ENCODE data around the gene KRTAP10-3.

KRTAP10-3 gene

DNA sequence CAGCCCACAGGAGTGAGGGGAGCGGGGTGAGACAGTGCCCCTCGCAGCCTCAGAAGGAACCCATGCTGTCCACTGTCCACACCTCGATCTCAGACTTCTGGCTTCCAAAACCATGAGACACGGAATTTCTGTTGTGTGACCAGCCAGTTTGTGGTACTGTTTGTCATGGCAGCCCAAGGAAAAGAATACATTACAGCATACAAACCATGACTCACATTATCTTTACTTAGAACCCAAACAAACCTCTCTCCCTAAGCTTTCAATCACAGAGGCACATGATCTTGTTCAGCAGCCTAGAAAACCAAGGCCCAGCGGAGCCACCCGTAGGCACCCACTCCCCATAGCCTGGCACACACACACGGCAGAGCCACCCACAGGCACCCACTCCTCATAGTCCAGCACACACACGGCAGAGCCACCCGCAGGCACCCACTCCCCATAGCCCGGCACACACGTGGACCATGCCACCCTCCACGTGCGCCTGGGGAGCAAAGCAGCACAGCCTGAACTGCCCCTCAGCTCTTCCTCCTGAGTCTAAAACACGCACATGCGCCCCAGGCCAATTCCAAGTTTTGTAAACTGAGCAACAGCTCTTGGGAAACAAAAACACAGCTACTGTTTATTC, 14.5 kb upstream of the KRTAP10-3 start:
- no peaks in the 10 kb centered on the region for H3K79me2 ChIP-seq (ENCODE audit: low read length)
- H3K27ac ChIP-seq (ENCODE audit: low read length) = no peak overlapping the region
- no peaks in the 10 kb centered on the region for H3K9me3 ChIP-seq (ENCODE audit: insufficient read depth, low read length)
- H3K27me3 ChIP-seq (ENCODE audit: low read depth, low read length) = no peaks in the 10 kb centered on the region
- H3K4me1 ChIP-seq (ENCODE audit: low read length) = no peaks in the 10 kb centered on the region
- no peak overlapping the region for H2AFZ ChIP-seq (ENCODE audit: low read depth, low read length)
- H4K20me1 ChIP-seq (ENCODE audit: insufficient read depth, low read length) = no peaks in the 10 kb centered on the region
- TF ChIP-seq, protein P1, sequence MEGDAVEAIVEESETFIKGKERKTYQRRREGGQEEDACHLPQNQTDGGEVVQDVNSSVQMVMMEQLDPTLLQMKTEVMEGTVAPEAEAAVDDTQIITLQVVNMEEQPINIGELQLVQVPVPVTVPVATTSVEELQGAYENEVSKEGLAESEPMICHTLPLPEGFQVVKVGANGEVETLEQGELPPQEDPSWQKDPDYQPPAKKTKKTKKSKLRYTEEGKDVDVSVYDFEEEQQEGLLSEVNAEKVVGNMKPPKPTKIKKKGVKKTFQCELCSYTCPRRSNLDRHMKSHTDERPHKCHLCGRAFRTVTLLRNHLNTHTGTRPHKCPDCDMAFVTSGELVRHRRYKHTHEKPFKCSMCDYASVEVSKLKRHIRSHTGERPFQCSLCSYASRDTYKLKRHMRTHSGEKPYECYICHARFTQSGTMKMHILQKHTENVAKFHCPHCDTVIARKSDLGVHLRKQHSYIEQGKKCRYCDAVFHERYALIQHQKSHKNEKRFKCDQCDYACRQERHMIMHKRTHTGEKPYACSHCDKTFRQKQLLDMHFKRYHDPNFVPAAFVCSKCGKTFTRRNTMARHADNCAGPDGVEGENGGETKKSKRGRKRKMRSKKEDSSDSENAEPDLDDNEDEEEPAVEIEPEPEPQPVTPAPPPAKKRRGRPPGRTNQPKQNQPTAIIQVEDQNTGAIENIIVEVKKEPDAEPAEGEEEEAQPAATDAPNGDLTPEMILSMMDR (IDR thresholded peaks at IDR 0.05; ENCODE audit: low read depth, low read length) = no peak
- no peak for TF ChIP-seq EZH2phosphoT487 (IDR thresholded peaks at IDR 0.05; ENCODE audit: low read depth)
- no peaks in the 10 kb centered on the region for H3K36me3 ChIP-seq (replicated peaks; ENCODE audit: low read depth, low read length)
- H3K9ac ChIP-seq (ENCODE audit: low read length) = no peak overlapping the region
- no peak overlapping the region for H3K4me3 ChIP-seq (ENCODE audit: low read length)
- no peak overlapping the region for H3K4me2 ChIP-seq (ENCODE audit: low read length)

DNA sequence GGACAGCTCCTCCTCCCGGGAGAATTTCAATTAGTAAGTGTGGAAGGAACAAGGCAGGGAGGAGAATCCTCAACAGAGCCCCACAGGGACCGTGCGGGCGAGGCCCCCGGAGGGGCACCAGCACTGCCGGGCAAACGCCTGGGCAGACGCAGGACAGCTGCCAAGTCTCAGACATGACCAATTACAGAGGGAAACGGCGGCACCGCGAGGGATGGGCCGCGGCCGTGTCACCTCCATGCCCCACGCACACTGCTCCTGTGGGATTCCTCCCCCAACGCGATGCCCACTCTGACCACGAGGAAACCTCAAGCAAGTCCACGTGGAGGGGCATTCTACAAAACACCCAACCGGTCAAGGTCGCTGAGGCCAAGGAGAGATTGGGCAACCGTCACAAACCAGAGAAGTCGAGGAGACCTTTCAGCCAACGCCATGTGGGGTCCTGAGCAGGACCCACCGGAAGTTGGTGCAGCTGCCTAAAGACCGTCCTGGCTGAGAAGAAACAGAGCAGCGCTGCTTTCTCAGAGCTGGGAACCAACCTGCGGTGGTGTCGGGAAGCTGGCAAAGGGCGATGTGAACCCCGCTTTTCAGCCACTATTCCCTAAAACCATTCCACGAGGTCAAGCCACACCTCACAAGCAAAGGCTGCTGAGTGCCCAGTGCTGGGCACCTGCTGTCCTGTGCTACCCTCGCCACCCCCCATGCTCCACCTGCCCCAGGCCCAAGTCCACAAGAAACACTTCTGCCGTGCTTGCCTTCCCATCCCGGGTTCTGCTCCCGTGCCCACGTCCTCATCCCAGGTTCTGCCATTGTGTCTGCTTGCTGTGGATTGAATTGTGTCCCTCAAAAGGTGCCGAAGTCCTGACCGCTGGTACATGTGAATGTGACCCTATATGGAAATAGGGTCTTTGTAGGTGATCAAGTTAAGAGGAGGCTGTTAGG, 13.5 kb upstream of the KRTAP10-3 start:
- no peaks in the 10 kb centered on the region for H3K27me3 ChIP-seq (ENCODE audit: low read depth, low read length)
- H4K20me1 ChIP-seq (ENCODE audit: insufficient read depth, low read length) = no peaks in the 10 kb centered on the region
- no peaks in the 10 kb centered on the region for H3K36me3 ChIP-seq (replicated peaks; ENCODE audit: low read depth, low read length)
- H3K9me3 ChIP-seq (ENCODE audit: insufficient read depth, low read length) = no peaks in the 10 kb centered on the region
- no peak for TF ChIP-seq EZH2phosphoT487 (IDR thresholded peaks at IDR 0.05; ENCODE audit: low read depth)
- TF ChIP-seq, protein P1 (IDR thresholded peaks at IDR 0.05; ENCODE audit: low read depth, low read length) = no peak
- H3K4me1 ChIP-seq (ENCODE audit: low read length) = no peaks in the 10 kb centered on the region
- H3K4me3 ChIP-seq (ENCODE audit: low read length) = no peak overlapping the region
- no peak overlapping the region for H3K27ac ChIP-seq (ENCODE audit: low read length)
- no peak overlapping the region for H3K4me2 ChIP-seq (ENCODE audit: low read length)
- H3K79me2 ChIP-seq (ENCODE audit: low read length) = no peaks in the 10 kb centered on the region
- H3K9ac ChIP-seq (ENCODE audit: low read length) = no peak overlapping the region
- no peak overlapping the region for H2AFZ ChIP-seq (ENCODE audit: low read depth, low read length)

DNA sequence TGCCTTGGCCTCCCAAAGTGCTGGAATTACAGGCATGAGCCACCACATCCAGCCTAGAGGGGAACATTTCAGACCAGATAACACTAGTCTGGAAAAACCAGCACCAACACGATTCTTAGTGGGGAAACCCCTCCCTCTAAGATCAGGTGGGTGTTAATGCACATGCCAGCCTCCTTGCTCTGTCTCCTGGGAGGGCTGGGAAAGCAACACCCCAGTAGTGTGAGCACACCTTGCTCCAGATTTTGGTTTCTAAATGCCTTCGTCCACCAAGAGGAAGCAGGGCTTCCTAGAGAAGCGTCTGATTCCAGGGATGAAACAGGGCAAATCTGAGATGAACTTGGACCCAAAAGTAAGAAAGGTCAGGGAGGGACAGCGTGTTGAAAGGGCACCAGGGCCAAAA, 12.7 kb upstream of the KRTAP10-3 start:
- Histone ChIP-seq H3K27me3 (ENCODE audit: low read depth, low read length) (no peaks in the 10 kb centered on the region), H3K4me3 (ENCODE audit: low read length) (no peak overlapping the region)

More for the DNA sequence above, 12.7 kb upstream of the KRTAP10-3 start:
- Histone ChIP-seq H3K79me2 (ENCODE audit: low read length) (no peaks in the 10 kb centered on the region), H3K27ac (ENCODE audit: low read length) (no peak overlapping the region), H3K36me3 (replicated peaks; ENCODE audit: low read depth, low read length) (no peaks in the 10 kb centered on the region), H3K4me1 (ENCODE audit: low read length) (peaks cover 6% of the 10 kb centered on the region), H4K20me1 (ENCODE audit: insufficient read depth, low read length) (no peaks in the 10 kb centered on the region), H2AFZ (ENCODE audit: low read depth, low read length) (no peak overlapping the region), H3K4me2 (ENCODE audit: low read length) (no peak overlapping the region), H3K9ac (ENCODE audit: low read length) (no peak overlapping the region), H3K9me3 (ENCODE audit: insufficient read depth, low read length) (no peaks in the 10 kb centered on the region)
- TF ChIP-seq, protein P1 (IDR thresholded peaks at IDR 0.05; ENCODE audit: low read depth, low read length) = no peak
- no peak for TF ChIP-seq EZH2phosphoT487 (IDR thresholded peaks at IDR 0.05; ENCODE audit: low read depth)
